GM12873 (cell line): ENCODE data around the gene SLC23A2.
A peak's percentile ranks its signal among the peaks of the same experiment; 100 is the strongest.

ENCODE experiments used
- TF ChIP-seq, protein P1 (sequence below): IDR thresholded peaks from 2 replicates; pipeline ENCODE4 v1.5.1; 2012; ENCODE audit warnings: low read depth, mild to moderate bottlenecking, moderate library complexity, low read length, control low read depth; ENCODE audit not compliant: insufficient read depth; ENCODE audit errors: missing control alignments

The SLC23A2 gene

DNA sequence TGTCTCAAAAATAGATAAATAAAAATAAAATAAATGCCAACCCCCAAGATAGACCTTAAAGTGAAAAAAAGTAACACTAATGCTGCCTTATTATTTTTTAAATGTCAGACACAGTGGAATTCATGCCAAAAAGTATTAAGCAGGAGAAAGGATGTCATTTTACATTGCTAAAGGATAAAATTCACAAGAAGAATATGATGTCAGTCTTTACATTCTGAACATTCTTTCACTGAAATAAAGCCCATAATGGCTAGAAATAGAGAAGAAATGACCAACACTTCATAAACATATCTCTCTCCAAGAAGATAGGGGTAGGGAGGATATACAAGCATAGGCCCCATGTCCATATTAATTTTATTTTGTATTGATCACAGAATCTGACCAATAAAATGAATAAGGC, 47.4 kb downstream of the SLC23A2 start:
- TF ChIP-seq, protein P1, sequence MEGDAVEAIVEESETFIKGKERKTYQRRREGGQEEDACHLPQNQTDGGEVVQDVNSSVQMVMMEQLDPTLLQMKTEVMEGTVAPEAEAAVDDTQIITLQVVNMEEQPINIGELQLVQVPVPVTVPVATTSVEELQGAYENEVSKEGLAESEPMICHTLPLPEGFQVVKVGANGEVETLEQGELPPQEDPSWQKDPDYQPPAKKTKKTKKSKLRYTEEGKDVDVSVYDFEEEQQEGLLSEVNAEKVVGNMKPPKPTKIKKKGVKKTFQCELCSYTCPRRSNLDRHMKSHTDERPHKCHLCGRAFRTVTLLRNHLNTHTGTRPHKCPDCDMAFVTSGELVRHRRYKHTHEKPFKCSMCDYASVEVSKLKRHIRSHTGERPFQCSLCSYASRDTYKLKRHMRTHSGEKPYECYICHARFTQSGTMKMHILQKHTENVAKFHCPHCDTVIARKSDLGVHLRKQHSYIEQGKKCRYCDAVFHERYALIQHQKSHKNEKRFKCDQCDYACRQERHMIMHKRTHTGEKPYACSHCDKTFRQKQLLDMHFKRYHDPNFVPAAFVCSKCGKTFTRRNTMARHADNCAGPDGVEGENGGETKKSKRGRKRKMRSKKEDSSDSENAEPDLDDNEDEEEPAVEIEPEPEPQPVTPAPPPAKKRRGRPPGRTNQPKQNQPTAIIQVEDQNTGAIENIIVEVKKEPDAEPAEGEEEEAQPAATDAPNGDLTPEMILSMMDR, result no peak

DNA sequence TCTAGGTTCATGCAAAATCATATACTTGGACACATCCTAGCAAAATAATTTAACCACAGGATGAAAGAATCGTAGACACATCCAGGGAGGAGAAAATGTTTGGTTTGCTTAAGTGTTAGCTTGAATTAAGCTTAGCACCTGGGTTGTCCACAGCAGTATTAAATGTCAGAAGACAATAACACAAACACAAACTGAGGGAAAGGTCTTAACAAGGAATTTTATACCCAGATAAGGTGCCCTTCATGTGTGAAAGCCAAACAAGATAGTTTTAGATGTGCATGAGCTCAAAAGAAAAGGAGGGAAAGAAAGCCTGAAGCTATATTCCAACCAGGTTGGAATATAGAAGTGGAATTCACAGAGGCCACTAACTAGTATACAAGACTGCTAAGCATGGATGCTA, 49.1 kb downstream of the SLC23A2 start:
- TF ChIP-seq, protein P1, result no peak

DNA sequence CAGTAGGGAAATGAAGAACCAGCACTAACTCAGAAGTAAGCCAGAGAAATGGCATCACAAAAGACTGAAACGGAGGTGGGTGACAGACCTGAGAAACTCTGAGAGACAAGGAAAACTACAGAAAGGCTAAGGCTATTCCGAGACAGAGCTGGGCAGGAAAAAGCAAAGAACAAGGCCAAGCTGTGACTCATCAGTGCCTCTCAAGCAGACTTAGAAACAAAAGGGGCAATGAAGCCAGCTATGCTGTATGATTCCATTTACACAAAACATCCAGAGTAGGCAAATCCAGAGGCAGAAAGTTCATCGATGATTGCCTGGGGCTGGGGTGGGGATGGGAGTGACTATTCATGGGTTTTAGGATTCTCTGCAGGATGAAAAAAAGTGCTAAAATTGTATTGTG, 50.0 kb downstream of the SLC23A2 start:
- TF ChIP-seq, protein P1, result no peak

DNA sequence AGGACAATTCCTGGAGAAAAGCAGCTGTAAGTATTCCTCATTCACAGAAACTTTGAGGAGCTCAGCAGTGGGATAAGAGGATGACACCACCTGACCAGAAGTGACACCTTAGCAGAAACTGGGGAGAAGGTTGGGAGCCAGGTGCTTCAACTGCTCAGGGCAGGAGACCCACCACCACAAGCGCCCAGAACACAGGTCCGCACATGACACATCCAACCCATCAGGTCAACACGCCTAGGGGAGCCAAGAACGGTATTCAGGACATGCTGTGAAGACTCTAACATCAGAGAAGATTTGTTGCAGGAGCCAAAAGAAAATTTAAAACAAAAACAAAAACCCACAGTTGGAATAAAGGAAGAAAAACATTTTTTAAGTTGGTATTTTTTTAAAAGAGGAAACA, 50.5 kb downstream of the SLC23A2 start:
- TF ChIP-seq, protein P1, result no peak

DNA sequence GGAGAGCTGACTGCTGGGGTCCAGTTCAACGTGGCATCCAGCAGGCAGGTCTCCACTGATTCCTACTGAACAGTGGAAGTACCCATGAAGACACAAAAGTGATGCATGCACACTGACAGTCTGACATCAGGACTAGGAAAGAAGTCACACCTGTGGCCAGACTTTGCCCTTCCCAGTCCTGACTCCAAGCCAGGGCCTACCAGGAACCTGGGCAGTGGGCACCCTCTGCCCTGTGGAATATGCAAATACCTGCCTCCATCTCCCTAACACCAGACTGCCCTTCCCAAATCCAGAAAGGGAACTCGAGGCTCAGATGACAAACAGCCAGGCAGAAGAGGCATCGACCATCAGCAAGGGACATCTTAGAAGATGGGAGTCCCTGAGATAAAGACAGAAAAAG, 50.9 kb downstream of the SLC23A2 start:
- TF ChIP-seq, protein P1, result no peak

DNA sequence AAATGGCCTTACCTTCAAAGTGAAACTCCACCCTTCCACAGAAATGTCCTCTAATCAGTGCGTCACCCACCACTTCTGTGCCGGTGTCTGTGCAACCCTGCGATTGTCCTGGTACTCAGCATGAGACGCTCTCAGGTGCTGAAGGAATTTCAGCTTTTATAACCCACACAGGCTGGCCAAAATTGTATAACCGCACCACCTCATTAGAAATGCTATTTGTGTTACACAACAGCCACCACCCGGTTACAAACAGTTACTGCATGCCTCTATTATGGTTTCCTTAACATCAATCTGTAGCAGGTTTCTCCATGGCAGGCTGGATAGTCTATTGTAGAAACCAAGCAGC, 51.5 kb downstream of the SLC23A2 start:
- TF ChIP-seq, protein P1, result peak; percentile 73

DNA sequence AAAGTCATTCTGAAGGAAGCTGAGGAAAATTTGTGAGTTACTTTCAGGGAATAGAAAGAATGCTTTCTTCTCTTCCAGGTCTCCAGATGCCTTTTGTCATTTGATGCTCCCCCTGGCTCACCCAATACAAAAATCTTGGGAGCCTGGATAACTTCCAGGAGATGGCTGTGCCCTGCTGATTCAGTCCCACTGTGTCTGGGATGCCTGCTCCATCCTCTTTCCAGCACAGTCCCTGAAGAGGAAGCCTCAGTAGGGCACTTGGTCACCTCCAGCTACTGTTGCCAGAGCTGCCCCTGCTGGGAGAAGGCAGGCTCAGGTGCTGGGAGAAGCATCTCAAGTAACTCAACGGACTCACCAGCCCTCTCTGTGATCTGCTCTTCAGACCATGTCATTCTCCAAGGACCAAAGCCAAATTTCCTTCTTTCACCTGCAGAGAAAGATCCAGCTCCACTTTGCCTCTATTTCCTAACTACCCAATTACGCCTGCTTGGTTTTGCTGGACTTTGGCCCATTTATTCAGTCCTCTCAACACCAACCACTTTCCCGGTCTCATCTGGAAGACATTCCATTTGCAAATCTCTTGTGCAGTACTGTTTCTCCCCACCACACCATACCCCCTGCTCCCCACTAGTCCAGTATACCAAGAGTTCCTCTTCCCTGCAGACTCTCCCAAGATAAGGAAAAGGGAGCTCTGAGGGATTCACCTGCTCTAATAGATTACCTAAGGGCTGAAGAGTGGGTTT, 53.3 kb downstream of the SLC23A2 start:
- TF ChIP-seq, protein P1, result peak; percentile 12
